HFFc6 (cell line): ENCODE data around the gene RHBDD2. TPM values are rescaled to one million over a fixed set of nuclear protein-coding genes. Genes with fewer than 3 reads are reported as not detected.

Experiments
- DNase-seq: peaks from one replicate; pipeline ENCODE4 v3.0.0-alpha.2; 2018
- H3K27ac Mint-ChIP-seq: 2 replicates; pipeline ENCODE4 v1.8.0; 2020; ENCODE audit warnings: mild to moderate bottlenecking, mixed read lengths
- H3K27me3 Mint-ChIP-seq: 2 replicates; pipeline ENCODE4 v1.8.0; 2021; ENCODE audit warnings: mild to moderate bottlenecking, moderate library complexity, mixed read lengths; ENCODE audit not compliant: insufficient read depth
- H3K36me3 Mint-ChIP-seq: 2 replicates; pipeline ENCODE4 v1.8.0; 2021; ENCODE audit warnings: low read depth, mixed read lengths
- H3K4me1 Mint-ChIP-seq: 2 replicates; pipeline ENCODE4 v1.8.0; 2020; ENCODE audit warnings: low read depth, mixed read lengths
- H3K4me3 Mint-ChIP-seq: 2 replicates; pipeline ENCODE4 v1.8.0; 2020; ENCODE audit warnings: mild to moderate bottlenecking, moderate library complexity, mixed read lengths
- H3K9me3 Mint-ChIP-seq: 2 replicates; pipeline ENCODE4 v1.8.0; 2020; ENCODE audit warnings: mild to moderate bottlenecking, mixed read lengths
- total RNA-seq, 6 experiments: library from RNA; stranded (reverse); fragmentation: NEBNext Ultra II Directional; extraction: Animal tissue kit (Norgen Biotek cat#: 25700); gene quantifications; 2 replicates in 1 of 6; 3 replicates in 5 of 6; pipeline ENCODE4 v1.2.3, GENCODE V29; 2021
- TF ChIP-seq, protein P1 (sequence below): fragments of 200-600 bp; sonication (generic); IDR thresholded peaks from 2 replicates; pipeline ENCODE4 v1.5.0; 2021; ENCODE audit warnings: antibody characterized with exemption, mild to moderate bottlenecking

RHBDD2 gene
- total RNA-seq, 6 experiments from 2014 or later, result 44.1 to 57.3 (median 47.3) TPM

DNA sequence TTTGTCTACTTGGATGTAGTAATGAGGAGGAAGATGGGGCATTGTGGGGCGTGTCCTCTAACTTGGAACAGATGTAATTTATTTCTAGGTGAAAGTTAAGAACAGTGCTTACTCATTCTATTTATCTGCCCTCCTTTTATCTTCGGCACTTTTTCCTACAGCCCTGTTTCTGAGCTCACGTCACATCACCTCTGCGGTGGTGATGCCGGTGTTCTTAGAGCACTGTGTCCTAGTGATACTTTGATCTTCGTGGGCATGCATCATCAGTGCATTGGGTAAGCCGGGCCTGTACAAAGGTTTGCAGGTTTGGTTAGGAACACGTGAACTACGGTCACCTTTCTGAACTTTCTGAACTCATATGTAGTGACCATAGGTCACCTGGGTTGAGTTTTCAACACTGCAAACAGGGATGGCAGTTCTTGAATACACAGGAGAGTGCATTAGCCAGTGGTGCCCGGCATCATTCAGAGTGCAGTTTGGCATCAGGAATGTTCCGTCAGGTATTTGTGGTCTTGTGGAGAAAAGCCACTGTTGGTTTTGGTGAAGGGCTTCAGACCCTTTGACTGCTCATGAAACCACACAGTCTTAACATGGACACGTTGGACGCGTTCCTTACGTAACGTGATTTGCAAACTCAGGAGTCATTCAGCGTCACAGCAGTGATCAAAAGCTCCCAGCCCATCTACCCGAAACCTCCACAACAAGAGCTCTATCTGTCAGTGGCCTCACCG lies 41.8 kb downstream of the RHBDD2 start:
- Mint-ChIP-seq H3K27ac (no peak overlapping the region), H3K4me3 (no peak overlapping the region), H3K27me3 (peaks cover 2% of the 10 kb centered on the region), H3K9me3 (no peaks in the 10 kb centered on the region), H3K4me1 (peaks cover 20% of the 10 kb centered on the region), H3K36me3 (peaks cover 12% of the 10 kb centered on the region; the same call in 1 of the 2 replicates)
- DNase-seq, result no peak
- TF ChIP-seq, protein P1, sequence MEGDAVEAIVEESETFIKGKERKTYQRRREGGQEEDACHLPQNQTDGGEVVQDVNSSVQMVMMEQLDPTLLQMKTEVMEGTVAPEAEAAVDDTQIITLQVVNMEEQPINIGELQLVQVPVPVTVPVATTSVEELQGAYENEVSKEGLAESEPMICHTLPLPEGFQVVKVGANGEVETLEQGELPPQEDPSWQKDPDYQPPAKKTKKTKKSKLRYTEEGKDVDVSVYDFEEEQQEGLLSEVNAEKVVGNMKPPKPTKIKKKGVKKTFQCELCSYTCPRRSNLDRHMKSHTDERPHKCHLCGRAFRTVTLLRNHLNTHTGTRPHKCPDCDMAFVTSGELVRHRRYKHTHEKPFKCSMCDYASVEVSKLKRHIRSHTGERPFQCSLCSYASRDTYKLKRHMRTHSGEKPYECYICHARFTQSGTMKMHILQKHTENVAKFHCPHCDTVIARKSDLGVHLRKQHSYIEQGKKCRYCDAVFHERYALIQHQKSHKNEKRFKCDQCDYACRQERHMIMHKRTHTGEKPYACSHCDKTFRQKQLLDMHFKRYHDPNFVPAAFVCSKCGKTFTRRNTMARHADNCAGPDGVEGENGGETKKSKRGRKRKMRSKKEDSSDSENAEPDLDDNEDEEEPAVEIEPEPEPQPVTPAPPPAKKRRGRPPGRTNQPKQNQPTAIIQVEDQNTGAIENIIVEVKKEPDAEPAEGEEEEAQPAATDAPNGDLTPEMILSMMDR, result no peak

DNA sequence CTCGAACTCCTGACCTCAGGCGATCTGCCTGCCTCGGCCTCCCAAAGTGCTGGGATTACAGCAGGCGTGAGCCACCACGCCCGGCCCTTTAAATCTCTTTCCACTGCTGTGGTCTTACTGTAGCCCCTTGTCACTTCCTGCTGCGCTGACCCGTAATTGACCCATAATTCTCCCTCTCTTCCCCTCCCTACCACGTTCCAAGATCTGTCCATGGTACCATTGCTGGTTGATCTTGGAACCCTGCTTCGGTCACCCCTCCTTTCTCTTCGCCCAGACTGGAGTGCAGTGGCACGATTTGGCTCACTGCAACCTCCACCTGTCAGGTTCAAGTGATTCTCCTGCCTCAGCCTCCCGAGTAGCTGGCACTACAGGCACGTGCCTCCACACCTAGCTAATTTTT lies 42.6 kb downstream of the RHBDD2 start:
- no peak overlapping the region for H3K27ac Mint-ChIP-seq
- peaks cover 12% of the 10 kb centered on the region for H3K4me1 Mint-ChIP-seq
- DNase-seq, result no peak
- H3K36me3 Mint-ChIP-seq, result peaks cover 12% of the 10 kb centered on the region; the same call in 1 of the 2 replicates
- peaks cover 2% of the 10 kb centered on the region for H3K27me3 Mint-ChIP-seq
- H3K4me3 Mint-ChIP-seq, result no peak overlapping the region
- TF ChIP-seq, protein P1, result no peak
- no peaks in the 10 kb centered on the region for H3K9me3 Mint-ChIP-seq

DNA sequence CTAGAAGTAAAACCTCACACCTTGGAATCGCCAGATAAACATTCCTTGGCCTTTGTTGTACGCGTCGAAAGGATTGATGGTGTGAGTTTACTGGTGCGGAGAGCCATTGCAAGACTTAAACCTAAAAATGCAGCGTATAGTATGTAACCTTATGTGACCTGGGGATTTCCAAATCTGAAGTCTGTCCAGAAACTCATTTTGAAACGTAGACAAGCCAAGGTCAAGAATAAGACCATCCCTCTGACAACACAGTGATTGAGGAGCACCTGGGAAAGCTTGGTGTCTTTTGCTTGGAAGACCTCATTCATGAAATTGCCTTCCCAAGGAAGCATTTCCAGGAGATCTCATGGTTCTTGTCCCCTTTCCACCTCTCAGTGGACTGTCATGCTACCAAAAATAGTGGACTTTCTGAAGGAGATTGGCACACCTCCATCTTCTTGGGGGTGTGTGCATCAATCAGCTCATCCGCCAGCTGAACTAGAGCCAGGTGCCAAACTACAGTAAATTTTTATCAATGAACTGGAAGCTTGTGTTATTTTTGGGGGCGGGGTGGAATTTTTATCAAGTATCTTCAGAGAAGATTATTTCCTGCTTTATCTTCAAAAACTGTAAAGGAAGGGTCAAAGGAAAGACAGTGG lies 44.3 kb downstream of the RHBDD2 start:
- TF ChIP-seq, protein P1, result no peak
- Mint-ChIP-seq H3K36me3 (peaks cover 12% of the 10 kb centered on the region; the same call in 1 of the 2 replicates), H3K9me3 (no peaks in the 10 kb centered on the region), H3K4me1 (peaks cover 9% of the 10 kb centered on the region), H3K4me3 (no peak overlapping the region), H3K27me3 (peaks cover 2% of the 10 kb centered on the region), H3K27ac (no peak overlapping the region)
- no peak for DNase-seq

DNA sequence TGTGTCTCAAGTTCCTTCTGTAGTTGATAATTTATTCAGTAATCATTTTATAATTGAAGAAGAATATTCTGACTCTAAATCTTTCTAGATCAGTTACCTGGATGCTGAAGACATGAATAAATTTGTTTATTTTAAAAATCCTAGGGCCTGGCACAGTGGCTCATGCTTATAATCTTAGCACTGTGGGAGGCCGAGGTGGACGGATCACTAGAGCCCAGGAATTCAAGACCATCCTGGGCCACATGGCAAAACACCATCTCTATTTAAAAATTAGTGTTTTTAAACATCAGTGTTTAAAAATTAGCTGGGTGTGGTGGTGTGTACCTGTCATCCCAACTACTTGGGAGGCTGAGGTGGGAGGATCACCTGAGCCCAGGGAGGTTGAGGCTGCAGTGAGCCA lies 45.4 kb downstream of the RHBDD2 start:
- peaks cover 12% of the 10 kb centered on the region; the same call in 1 of the 2 replicates for H3K36me3 Mint-ChIP-seq
- no peaks in the 10 kb centered on the region for H3K9me3 Mint-ChIP-seq
- TF ChIP-seq, protein P1, result no peak
- H3K4me3 Mint-ChIP-seq, result no peak overlapping the region
- H3K27me3 Mint-ChIP-seq, result peaks cover 2% of the 10 kb centered on the region
- no peak for DNase-seq
- H3K27ac Mint-ChIP-seq, result no peak overlapping the region
- H3K4me1 Mint-ChIP-seq, result peaks cover 13% of the 10 kb centered on the region

DNA sequence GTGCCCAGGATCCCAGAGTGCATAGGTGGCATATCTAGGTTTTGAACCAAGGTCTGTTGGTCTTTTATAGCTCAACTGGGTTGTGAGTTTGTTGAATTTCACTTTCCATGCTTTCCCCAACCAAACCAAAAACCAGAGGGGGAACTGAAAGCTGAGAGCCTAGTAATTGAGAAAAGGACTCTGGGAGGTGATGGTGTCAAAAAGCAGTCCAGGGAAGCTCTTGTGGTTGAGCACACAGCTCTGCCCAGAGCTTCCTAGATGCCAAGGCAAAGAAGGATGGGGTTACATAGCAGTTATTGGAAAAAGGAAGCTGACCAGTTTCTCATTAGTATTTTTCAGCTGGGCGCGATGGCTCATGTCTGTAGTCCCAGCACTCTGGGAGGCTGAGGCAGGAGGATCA lies 46.1 kb downstream of the RHBDD2 start:
- H3K36me3 Mint-ChIP-seq, result peaks cover 17% of the 10 kb centered on the region; the same call in 1 of the 2 replicates
- peaks cover 13% of the 10 kb centered on the region for H3K4me1 Mint-ChIP-seq
- peaks cover 2% of the 10 kb centered on the region for H3K27me3 Mint-ChIP-seq
- no peak overlapping the region for H3K27ac Mint-ChIP-seq
- H3K9me3 Mint-ChIP-seq, result no peaks in the 10 kb centered on the region
- H3K4me3 Mint-ChIP-seq, result no peak overlapping the region
- TF ChIP-seq, protein P1, result no peak
- DNase-seq, result no peak
